HG02610 (cell line): ENCODE results near the gene ELF1.
"Not testable (repeated sequence)": the region's sequence is repeated elsewhere in the genome, so short reads cannot be mapped to it uniquely, and the experiment has no call there.

Experiments used
- ATAC-seq: cut with Tn5 transposase; IDR thresholded peaks from one replicate; pipeline ENCODE4 v1.9.1; 2021; ENCODE audit warnings: mild to moderate bottlenecking, moderate library complexity; ENCODE audit not compliant: unreplicated experiment

Gene ELF1

DNA sequence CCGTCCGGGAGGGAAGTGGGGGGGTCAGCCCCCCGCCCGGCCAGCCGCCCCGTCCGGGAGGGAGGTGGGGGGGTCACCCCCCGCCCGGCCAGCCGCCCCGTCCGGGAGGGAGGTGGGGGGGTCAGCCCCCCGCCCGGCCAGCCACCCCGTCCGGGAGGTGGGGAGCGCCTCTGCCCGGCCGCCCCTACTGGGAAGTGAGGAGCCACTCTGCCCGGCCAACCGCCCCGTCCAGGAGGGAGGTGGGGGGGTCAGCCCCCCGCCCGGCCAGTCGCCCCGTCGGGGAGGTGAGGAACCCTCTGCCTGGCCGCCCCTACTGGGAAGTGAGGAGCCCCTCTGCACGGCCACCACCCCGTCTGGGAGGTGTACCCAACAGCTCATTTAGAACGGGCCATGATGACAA lies 118.1 kb downstream of the ELF1 start:
- not testable (repeated sequence) for ATAC-seq

DNA sequence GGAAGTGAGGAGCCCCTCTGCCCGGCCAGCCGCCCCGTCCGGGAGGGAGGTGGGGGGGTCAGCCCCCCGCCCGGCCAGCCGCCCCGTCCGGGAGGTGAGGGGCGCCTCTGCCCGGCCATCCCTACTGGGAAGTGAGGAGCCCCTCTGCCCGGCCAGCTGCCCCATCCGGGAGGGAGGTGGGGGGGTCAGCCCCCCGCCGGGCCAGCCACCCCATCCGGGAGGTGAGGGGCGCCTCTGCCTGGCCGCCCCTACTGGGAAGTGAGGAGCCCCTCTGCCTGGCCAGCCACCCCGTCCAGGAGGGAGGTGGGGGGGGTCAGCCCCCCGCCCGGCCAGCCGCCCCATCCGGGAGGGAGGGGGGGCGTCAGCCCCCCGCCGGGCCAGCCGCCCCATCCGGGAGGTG lies 118.5 kb downstream of the ELF1 start:
- ATAC-seq: not testable (repeated sequence)

DNA sequence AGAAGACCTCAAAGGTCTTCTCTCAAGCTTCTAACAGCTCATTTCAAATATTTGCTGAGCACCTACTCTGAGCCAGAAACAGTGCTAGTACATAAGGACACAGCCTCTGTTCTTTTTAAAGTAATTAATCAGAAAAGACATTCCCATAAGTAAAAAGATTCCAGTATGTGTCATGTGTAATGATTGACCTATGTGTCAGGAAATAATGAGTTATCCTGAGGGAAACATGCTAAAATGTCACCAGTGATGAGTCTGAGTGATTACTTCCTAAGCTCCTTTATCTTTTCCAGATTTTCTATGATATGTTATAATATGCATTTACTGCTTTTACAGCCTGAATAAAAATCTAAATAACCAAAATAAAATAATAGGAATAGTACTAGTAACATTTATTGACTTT lies 122.1 kb downstream of the ELF1 start:
- ATAC-seq: no peak

DNA sequence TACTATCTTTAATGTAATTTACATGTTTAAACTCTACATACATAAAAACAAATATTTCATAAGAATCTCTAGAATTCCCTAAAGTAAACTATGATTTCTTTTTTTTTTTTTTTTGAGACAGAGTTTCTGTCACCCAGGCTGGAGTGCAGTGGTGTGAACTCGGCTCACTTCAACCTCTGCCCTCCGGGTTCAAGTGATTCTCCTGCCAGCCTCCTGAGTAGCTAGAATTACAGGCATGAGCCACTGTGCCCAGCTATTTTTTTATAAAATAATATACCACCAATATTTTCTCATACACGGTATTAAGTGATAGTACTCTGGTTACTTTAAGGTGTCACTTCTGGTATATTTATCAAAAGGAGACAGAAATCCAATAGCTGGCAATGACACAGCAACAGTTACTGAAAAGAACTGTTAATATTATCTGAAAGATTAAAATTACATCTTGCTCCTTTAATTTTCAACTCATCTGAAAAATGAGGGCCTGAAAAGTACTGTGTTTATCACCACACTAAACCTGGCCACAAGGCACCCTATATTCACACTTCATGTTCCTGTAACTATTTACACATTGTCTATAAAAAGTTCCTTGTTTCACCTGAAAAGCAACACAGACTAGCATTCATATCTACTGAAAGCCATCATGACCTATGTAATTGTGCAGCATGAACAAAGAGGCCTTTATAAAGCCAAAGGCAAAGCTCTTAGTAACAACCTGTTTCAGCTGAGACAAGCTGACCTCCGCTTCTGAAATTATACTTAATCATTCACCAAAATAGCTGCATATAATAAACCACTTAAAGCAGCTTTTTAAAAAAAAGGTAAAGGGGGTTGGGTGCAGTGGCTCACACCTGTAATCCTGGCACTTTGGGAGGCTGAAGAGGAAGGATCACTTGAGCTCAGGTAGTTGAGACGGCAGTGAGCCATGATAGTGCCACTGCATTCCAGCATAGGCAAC lies 123.6 kb downstream of the ELF1 start:
- no peak for ATAC-seq

DNA sequence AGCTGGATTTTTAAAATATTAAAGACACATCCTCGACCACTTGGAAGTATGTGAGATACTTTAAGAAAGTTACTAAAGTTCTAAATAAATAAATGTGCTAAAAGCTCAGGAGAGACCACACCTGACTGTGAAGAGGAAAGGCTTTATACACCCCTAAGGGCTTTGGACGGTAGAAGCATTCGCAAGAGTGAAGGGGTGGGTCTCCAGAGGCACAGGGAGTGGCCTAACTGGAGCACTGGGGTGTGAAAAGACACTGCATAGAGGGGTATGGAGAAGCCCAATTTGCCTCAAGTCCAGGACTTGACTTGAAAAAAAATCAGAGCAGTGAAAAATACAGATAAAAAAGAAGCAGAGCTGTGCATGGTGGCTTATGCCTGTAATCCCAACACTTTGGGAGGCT lies 125.5 kb downstream of the ELF1 start:
- ATAC-seq: not testable (repeated sequence)

DNA sequence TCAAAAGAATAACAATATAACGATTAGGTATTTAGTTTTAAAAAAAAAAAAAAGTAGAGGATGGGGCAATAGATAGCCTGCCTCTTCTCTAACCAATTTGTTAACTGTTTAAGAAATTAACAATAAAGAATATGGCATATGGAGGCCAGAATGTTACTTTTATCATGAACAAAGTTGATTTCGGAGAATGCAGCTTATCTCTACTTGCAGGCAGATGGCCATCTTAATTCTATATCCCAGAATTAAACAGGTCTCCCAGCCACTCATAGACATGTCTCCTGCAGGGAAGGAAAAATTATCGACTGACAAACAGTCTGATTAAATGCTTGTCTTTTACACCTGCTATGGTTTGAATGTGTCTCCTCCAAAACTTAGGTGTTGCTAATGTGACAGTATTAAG lies 133.1 kb downstream of the ELF1 start:
- ATAC-seq: no peak

DNA sequence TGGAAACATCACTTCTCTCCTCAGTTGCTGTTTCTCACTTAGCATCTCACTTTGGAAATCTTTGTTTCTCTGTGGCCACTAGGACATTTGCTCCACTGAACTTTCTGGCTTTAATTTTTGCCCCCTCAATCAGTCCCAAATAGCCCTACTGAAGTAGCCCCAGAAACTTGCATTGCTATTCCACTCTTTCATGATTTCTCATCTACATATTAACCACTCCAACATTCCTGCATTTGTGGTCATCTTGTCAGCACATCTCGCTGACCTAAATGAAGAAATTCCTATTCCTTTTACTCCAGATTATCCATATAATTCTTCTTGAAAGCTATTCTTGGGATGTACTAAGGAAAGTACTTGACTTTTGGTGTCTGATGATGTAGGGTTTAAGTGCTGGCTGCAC lies 134.9 kb downstream of the ELF1 start:
- ATAC-seq: not testable (repeated sequence)
